ENCODE data around the gene ZNF165.

DNA sequence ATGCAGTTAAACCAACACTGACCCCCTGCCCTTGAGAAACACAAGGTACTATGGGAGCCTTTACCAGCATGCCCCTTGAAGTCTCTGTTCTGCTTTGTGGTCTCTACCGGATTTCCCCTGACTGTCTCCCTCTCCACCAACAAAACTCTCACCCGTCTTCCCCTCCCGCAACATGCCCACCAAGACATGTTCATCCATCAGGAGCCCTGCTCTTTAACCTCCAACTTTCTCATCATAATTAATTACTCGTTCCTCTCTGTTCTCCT, 1.1 kb downstream of the ZNF165 start:
- no peak for TF ChIP-seq SUZ12 (IDR thresholded peaks at IDR 0.05; ENCODE audit: extremely low read depth, insufficient read depth, insufficient read length)
- TF ChIP-seq YY1 (IDR thresholded peaks at IDR 0.05; ENCODE audit: insufficient read depth, insufficient read length): no peak
